Karpas-422 (cell line): ENCODE measurements around the gene UPP2. TPM values are rescaled to one million over a fixed set of nuclear protein-coding genes. Genes with fewer than 3 reads are reported as not detected.

ENCODE experiments used
- DNase-seq: peaks from one replicate; pipeline ENCODE4 v3.0.0-alpha.2; 2015
- H2AFZ ChIP-seq: fragments of 200-600 bp; sonication (generic); 2 replicates; pipeline ENCODE4 v1.6.1; 2014; ENCODE audit warnings: antibody characterized with exemption, low read length, mixed read lengths
- H3K27ac ChIP-seq: fragments of 200-600 bp; sonication (generic); 2 replicates; pipeline ENCODE4 v1.5.1; 2014; ENCODE audit warnings: mild to moderate bottlenecking, low read length, moderate library complexity
- H3K27me3 ChIP-seq: fragments of 200-600 bp; sonication (generic); 2 replicates; pipeline ENCODE4 v1.6.1; 2014; ENCODE audit warnings: low read length, mixed read lengths
- H3K36me3 ChIP-seq: fragments of 200-600 bp; sonication (generic); 2 replicates; pipeline ENCODE4 v1.6.1; 2014; ENCODE audit warnings: low read length, mixed read lengths; ENCODE audit not compliant: insufficient read depth
- H3K4me1 ChIP-seq: fragments of 200-600 bp; sonication (generic); 2 replicates; pipeline ENCODE4 v1.6.1; 2014; ENCODE audit warnings: mild to moderate bottlenecking, low read length, mixed read lengths
- H3K4me2 ChIP-seq: fragments of 200-600 bp; sonication (generic); 2 replicates; pipeline ENCODE4 v1.6.1; 2014; ENCODE audit warnings: low read length, low read depth, mild to moderate bottlenecking; ENCODE audit not compliant: poor library complexity, severe bottlenecking
- H3K4me3 ChIP-seq: fragments of 200-600 bp; sonication (generic); 2 replicates; pipeline ENCODE4 v1.5.1; 2014; ENCODE audit warnings: mild to moderate bottlenecking, antibody characterized with exemption, low read length, mixed read lengths
- H3K79me2 ChIP-seq: fragments of 200-600 bp; sonication (generic); 2 replicates; pipeline ENCODE4 v1.6.1; 2014; ENCODE audit warnings: mild to moderate bottlenecking, low read length, mixed read lengths
- H3K9ac ChIP-seq: fragments of 200-600 bp; sonication (generic); 2 replicates; pipeline ENCODE4 v1.6.0; 2014; ENCODE audit warnings: low read length
- H3K9me2 ChIP-seq: fragments of 200-600 bp; sonication (generic), shearing (Covaris generic); replicated peaks from 2 replicates; pipeline ENCODE4 v1.6.0; 2014; ENCODE audit warnings: mild to moderate bottlenecking, low read length, moderate library complexity; ENCODE audit not compliant: insufficient read depth
- H3K9me3 ChIP-seq: fragments of 300-700, 200-600 bp; sonication (generic); 2 replicates; pipeline ENCODE4 v1.6.1; 2014; ENCODE audit warnings: low read length, mixed read lengths
- H4K20me1 ChIP-seq: fragments of 200-600 bp; sonication (generic); 2 replicates; pipeline ENCODE4 v1.6.1; 2014; ENCODE audit warnings: mild to moderate bottlenecking, antibody characterized with exemption, low read length, low read depth; ENCODE audit not compliant: insufficient read depth
- total RNA-seq: library from RNA; depleted of rRNA; stranded (reverse); fragments of >200 nt; shearing (Covaris generic); gene quantifications from 2 replicates; pipeline ENCODE4 v1.2.3, GENCODE V29; 2014; ENCODE audit warnings: low replicate concordance

UPP2 gene
- total RNA-seq, 1 experiment from 2014 or later, result not detected

GRCh38 chr2:158127380-158127804 lies 25.7 kb downstream of the UPP2 start:
- Histone ChIP-seq H3K9ac (no peak overlapping the region), H3K4me2 (no peak overlapping the region), H3K79me2 (no peaks in the 10 kb centered on the region), H3K36me3 (no peaks in the 10 kb centered on the region), H3K27ac (no peak overlapping the region), H3K27me3 (no peaks in the 10 kb centered on the region), H3K4me1 (no peaks in the 10 kb centered on the region), H2AFZ (no peak overlapping the region), H3K9me2 (no peaks in the 10 kb centered on the region), H3K9me3 (no peaks in the 10 kb centered on the region), H3K4me3 (no peak overlapping the region), H4K20me1 (no peaks in the 10 kb centered on the region)
- DNase-seq, result no peak

DNA sequence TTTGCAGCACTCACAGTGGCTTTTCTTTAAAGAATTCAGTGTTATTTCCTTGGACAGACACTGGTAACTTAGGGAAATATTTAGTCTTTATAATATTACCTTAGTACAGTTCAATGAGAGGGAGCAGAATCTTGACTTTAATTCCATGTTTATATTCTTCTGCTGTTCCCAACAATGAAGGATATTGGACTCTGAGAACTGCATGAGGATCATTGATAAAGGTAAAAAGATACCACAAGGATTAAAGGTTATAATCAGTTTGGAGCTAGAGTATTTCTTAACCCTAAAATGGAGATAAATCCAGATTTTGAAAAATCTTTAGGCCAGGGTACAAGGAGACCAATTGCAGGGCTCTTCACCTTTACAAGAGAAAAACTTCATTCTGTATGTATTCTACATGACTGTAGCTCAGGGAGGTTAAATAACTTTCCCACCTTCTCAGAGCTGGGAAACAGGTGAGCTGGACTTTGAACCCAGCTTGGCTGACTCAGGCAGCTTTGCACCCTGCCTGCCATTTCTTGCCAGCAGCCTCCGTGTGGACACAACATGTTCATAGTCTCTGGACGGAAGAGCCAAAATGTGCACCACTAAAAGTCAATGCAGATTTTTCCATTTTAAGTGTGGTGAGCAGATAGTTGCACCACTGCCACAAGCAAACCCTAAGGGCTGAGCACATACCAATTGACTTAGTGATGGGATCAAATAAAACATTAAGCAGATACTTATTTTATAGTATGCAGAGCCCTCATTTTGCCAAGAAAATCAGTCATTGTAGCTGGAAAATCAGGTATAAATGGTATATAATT lies 26.7 kb downstream of the UPP2 start:
- no peaks in the 10 kb centered on the region for H3K27me3 ChIP-seq
- H2AFZ ChIP-seq, result no peak overlapping the region
- DNase-seq, result no peak
- no peaks in the 10 kb centered on the region for H3K9me2 ChIP-seq
- no peak overlapping the region for H3K9ac ChIP-seq
- no peaks in the 10 kb centered on the region for H3K4me1 ChIP-seq
- H3K79me2 ChIP-seq, result no peaks in the 10 kb centered on the region
- no peak overlapping the region for H3K27ac ChIP-seq
- no peaks in the 10 kb centered on the region for H3K9me3 ChIP-seq
- H3K4me2 ChIP-seq, result no peak overlapping the region
- no peaks in the 10 kb centered on the region for H4K20me1 ChIP-seq
- H3K36me3 ChIP-seq, result no peaks in the 10 kb centered on the region
- no peak overlapping the region for H3K4me3 ChIP-seq

- no peak overlapping the region for H3K27ac ChIP-seq
- no peaks in the 10 kb centered on the region for H3K9me2 ChIP-seq
- no peaks in the 10 kb centered on the region for H3K36me3 ChIP-seq
- no peaks in the 10 kb centered on the region for H3K79me2 ChIP-seq
- H4K20me1 ChIP-seq, result no peaks in the 10 kb centered on the region
- no peak for DNase-seq
- no peaks in the 10 kb centered on the region for H3K27me3 ChIP-seq
- H3K9ac ChIP-seq, result no peak overlapping the region
- H3K9me3 ChIP-seq, result no peaks in the 10 kb centered on the region
- H3K4me3 ChIP-seq, result no peak overlapping the region
- H2AFZ ChIP-seq, result no peak overlapping the region
- no peak overlapping the region for H3K4me2 ChIP-seq
- no peaks in the 10 kb centered on the region for H3K4me1 ChIP-seq
Observed at GRCh38 chr2:158129037-158129436, 27.4 kb downstream of the UPP2 start.

- no peaks in the 10 kb centered on the region for H3K4me1 ChIP-seq
- H3K36me3 ChIP-seq, result no peaks in the 10 kb centered on the region
- H3K9ac ChIP-seq, result no peak overlapping the region
- no peaks in the 10 kb centered on the region for H4K20me1 ChIP-seq
- no peak overlapping the region for H3K4me2 ChIP-seq
- no peak overlapping the region for H3K27ac ChIP-seq
- no peaks in the 10 kb centered on the region for H3K79me2 ChIP-seq
- H3K4me3 ChIP-seq, result no peak overlapping the region
- H2AFZ ChIP-seq, result no peak overlapping the region
- H3K27me3 ChIP-seq, result no peaks in the 10 kb centered on the region
- DNase-seq, result no peak
- no peaks in the 10 kb centered on the region for H3K9me3 ChIP-seq
- no peaks in the 10 kb centered on the region for H3K9me2 ChIP-seq
Observed at GRCh38 chr2:158130832-158131473, 29.3 kb downstream of the UPP2 start.

- H2AFZ ChIP-seq, result no peak overlapping the region
- no peaks in the 10 kb centered on the region for H3K4me1 ChIP-seq
- no peak overlapping the region for H3K27ac ChIP-seq
- H3K9ac ChIP-seq, result no peak overlapping the region
- no peak for DNase-seq
- H3K9me2 ChIP-seq, result no peaks in the 10 kb centered on the region
- no peak overlapping the region for H3K4me2 ChIP-seq
- H4K20me1 ChIP-seq, result no peaks in the 10 kb centered on the region
- H3K27me3 ChIP-seq, result no peaks in the 10 kb centered on the region
- no peaks in the 10 kb centered on the region for H3K9me3 ChIP-seq
- no peak overlapping the region for H3K4me3 ChIP-seq
- H3K36me3 ChIP-seq, result no peaks in the 10 kb centered on the region
- no peaks in the 10 kb centered on the region for H3K79me2 ChIP-seq
Observed at GRCh38 chr2:158131483-158131912, 29.8 kb downstream of the UPP2 start.

- no peaks in the 10 kb centered on the region for H3K79me2 ChIP-seq
- H3K27ac ChIP-seq, result no peak overlapping the region
- H3K4me1 ChIP-seq, result no peaks in the 10 kb centered on the region
- no peak overlapping the region for H2AFZ ChIP-seq
- no peaks in the 10 kb centered on the region for H3K9me2 ChIP-seq
- no peak overlapping the region for H3K4me3 ChIP-seq
- H3K36me3 ChIP-seq, result no peaks in the 10 kb centered on the region
- no peaks in the 10 kb centered on the region for H3K9me3 ChIP-seq
- DNase-seq, result no peak
- H3K9ac ChIP-seq, result no peak overlapping the region
- no peak overlapping the region for H3K4me2 ChIP-seq
- H3K27me3 ChIP-seq, result no peaks in the 10 kb centered on the region
- no peaks in the 10 kb centered on the region for H4K20me1 ChIP-seq
Observed at GRCh38 chr2:158131919-158132566, 30.4 kb downstream of the UPP2 start.

GRCh38 chr2:158134055-158134454 lies 32.4 kb downstream of the UPP2 start:
- H3K27me3 ChIP-seq, result no peaks in the 10 kb centered on the region

DNA sequence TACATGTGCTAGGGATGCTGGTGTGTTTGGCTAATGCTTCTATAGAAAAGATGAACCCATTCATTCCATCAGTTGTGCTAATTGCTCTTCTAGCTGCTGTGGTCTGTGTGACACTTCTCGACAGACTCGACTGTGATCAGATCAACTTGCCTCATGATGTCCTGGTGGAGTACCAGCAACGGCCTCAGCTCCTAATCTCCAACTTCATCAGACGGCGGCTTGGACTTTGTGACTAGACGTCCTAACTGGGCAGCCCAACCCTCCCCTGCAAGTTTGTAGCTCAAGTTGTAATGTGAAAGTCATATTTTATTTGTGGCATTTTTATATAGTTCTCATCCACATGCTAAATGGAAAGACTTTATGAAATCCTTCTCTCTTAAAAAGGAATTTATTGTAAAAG lies 33.0 kb downstream of the UPP2 start:
- H3K79me2 ChIP-seq, result no peaks in the 10 kb centered on the region
- H3K9me3 ChIP-seq, result no peaks in the 10 kb centered on the region
- no peaks in the 10 kb centered on the region for H4K20me1 ChIP-seq
- H2AFZ ChIP-seq, result no peak overlapping the region
- no peak overlapping the region for H3K27ac ChIP-seq
- no peak overlapping the region for H3K4me2 ChIP-seq
- H3K4me1 ChIP-seq, result no peaks in the 10 kb centered on the region
- H3K9ac ChIP-seq, result no peak overlapping the region
- DNase-seq, result no peak
- no peaks in the 10 kb centered on the region for H3K9me2 ChIP-seq
- H3K27me3 ChIP-seq, result no peaks in the 10 kb centered on the region
- no peak overlapping the region for H3K4me3 ChIP-seq
- H3K36me3 ChIP-seq, result no peaks in the 10 kb centered on the region

More at GRCh38 chr2:158134055-158134454, 32.4 kb downstream of the UPP2 start:
- Histone ChIP-seq H4K20me1 (no peaks in the 10 kb centered on the region), H3K79me2 (no peaks in the 10 kb centered on the region), H3K36me3 (no peaks in the 10 kb centered on the region), H3K9me2 (no peaks in the 10 kb centered on the region), H3K4me2 (no peak overlapping the region), H3K4me1 (no peaks in the 10 kb centered on the region), H3K4me3 (no peak overlapping the region), H3K9ac (no peak overlapping the region), H2AFZ (no peak overlapping the region), H3K27ac (no peak overlapping the region), H3K9me3 (no peaks in the 10 kb centered on the region)
- DNase-seq, result no peak
